ENCODE results near the gene PDCD7.

PDCD7 gene

GRCh38 chr15:65092911-65093792 lies 40.5 kb downstream of the PDCD7 start:
- no peak for TF ChIP-seq CTCF (conservative IDR thresholded peaks at IDR 0.05; ENCODE audit: control insufficient read depth, insufficient read depth, low read depth, low read length)
- no peak for DNase-seq (ENCODE audit: low read depth)
- H3K4me3 ChIP-seq (ENCODE audit: control insufficient read depth, low read depth, low read length): no peak overlapping the region

GRCh38 chr15:65091946-65092770 lies 41.5 kb downstream of the PDCD7 start:
- DNase-seq (ENCODE audit: low read depth): no peak
- TF ChIP-seq CTCF (conservative IDR thresholded peaks at IDR 0.05; ENCODE audit: control insufficient read depth, insufficient read depth, low read depth, low read length): no peak
- no peak overlapping the region for H3K4me3 ChIP-seq (ENCODE audit: control insufficient read depth, low read depth, low read length)

GRCh38 chr15:65089206-65089824 lies 44.3 kb downstream of the PDCD7 start:
- no peak for TF ChIP-seq CTCF (conservative IDR thresholded peaks at IDR 0.05; ENCODE audit: control insufficient read depth, insufficient read depth, low read depth, low read length)
- no peak overlapping the region for H3K4me3 ChIP-seq (ENCODE audit: control insufficient read depth, low read depth, low read length)
- no peak for DNase-seq (ENCODE audit: low read depth)

GRCh38 chr15:65088643-65089021 lies 45.0 kb downstream of the PDCD7 start:
- no peak for TF ChIP-seq CTCF (conservative IDR thresholded peaks at IDR 0.05; ENCODE audit: control insufficient read depth, insufficient read depth, low read depth, low read length)
- H3K4me3 ChIP-seq (ENCODE audit: control insufficient read depth, low read depth, low read length): no peak overlapping the region
- DNase-seq (ENCODE audit: low read depth): no peak

- no peak for TF ChIP-seq CTCF (conservative IDR thresholded peaks at IDR 0.05; ENCODE audit: control insufficient read depth, insufficient read depth, low read depth, low read length)
- no peak for DNase-seq (ENCODE audit: low read depth)
- no peak overlapping the region for H3K4me3 ChIP-seq (ENCODE audit: control insufficient read depth, low read depth, low read length)
These were observed 45.5 kb downstream of the PDCD7 start for GRCh38 chr15:65087873-65088642.

GRCh38 chr15:65087411-65087810 lies 46.2 kb downstream of the PDCD7 start:
- TF ChIP-seq CTCF (conservative IDR thresholded peaks at IDR 0.05; ENCODE audit: control insufficient read depth, insufficient read depth, low read depth, low read length): no peak
- no peak overlapping the region for H3K4me3 ChIP-seq (ENCODE audit: control insufficient read depth, low read depth, low read length)
- DNase-seq (ENCODE audit: low read depth): no peak
